B cell (primary cell): ENCODE results near the gene MAL. TPM values are rescaled to one million over a fixed set of nuclear protein-coding genes. Genes with fewer than 3 reads are reported as not detected.

ENCODE experiments used
- ATAC-seq: fragments of 200-7000 bp; cut with Tn5 transposase; one replicate; pipeline ENCODE4 v1.10.0; 2021; ENCODE audit warnings: low read depth, mild to moderate bottlenecking, moderate number of reproducible peaks, moderate library complexity
- CTCF ChIA-PET: fragments of 350-600 bp; sonication (Branson Sonifier 250); formaldehyde crosslinking; loops from one replicate; lab custom pipeline; 2021; ENCODE audit warnings: antibody characterized with exemption, inconsistent platforms; lab: Charles Lee
- POLR2A ChIA-PET: fragments of 350-600 bp; sonication (Branson Sonifier 250); formaldehyde crosslinking; loops from one replicate; lab custom pipeline; 2021; ENCODE audit warnings: antibody characterized with exemption; lab: Charles Lee
- DNase-seq: peaks from one replicate; pipeline ENCODE4 v3.0.0; 2013
- H2AFZ ChIP-seq: 2 replicates; pipeline ENCODE4 v1.6.1; 2012; ENCODE audit warnings: mild to moderate bottlenecking, low read depth, low read length; ENCODE audit not compliant: insufficient read depth, poor library complexity, severe bottlenecking
- H3K27ac ChIP-seq, 2 donors: 1 replicate in 1 of 2; 2 replicates in 1 of 2; pipeline ENCODE4 v1.5.1; 2012 to 2013; ENCODE audit warnings: low read length in 2 of 2, mild to moderate bottlenecking in 2 of 2, moderate library complexity in 1 of 2
- H3K27me3 ChIP-seq, 4 experiments: fragments of 200-600 bp in 1 of 4; sonication (generic) in 1 of 4; replicated peaks in 1 of 4; 1 replicate in 2 of 4; 2 replicates in 2 of 4; pipeline versions ENCODE4 v1.6.1 to v1.7.0; 2013 to 2016; ENCODE audit warnings: low read length in 3 of 4, mild to moderate bottlenecking in 2 of 4, mixed read lengths in 1 of 4, moderate library complexity in 1 of 4; ENCODE audit not compliant: insufficient read depth in 4 of 4, control insufficient read depth in 3 of 4; ENCODE audit errors: control extremely low read depth in 1 of 4
- H3K36me3 ChIP-seq, 2 experiments: replicated peaks in 1 of 2; 1 replicate in 1 of 2; 2 replicates in 1 of 2; pipeline versions ENCODE4 v1.6.1 to v1.7.1; 2013; ENCODE audit warnings: low read length in 1 of 2; ENCODE audit not compliant: insufficient read depth in 2 of 2, control insufficient read depth in 1 of 2; ENCODE audit errors: control extremely low read depth in 1 of 2, extremely low read depth in 1 of 2
- H3K4me1 ChIP-seq, 2 donors: fragments of 200-600 bp in 1 of 2; sonication (generic) in 1 of 2; 1 replicate in 1 of 2; 2 replicates in 1 of 2; pipeline versions ENCODE4 v1.5.1 to v1.6.1; 2013 to 2017; ENCODE audit warnings: low read length in 2 of 2; ENCODE audit not compliant: control insufficient read depth in 2 of 2, insufficient read depth in 2 of 2
- H3K4me2 ChIP-seq: replicated peaks from 2 replicates; pipeline ENCODE3; 2012; ENCODE audit warnings: mild to moderate bottlenecking, low read depth, low read length; ENCODE audit not compliant: poor library complexity, severe bottlenecking
- H3K4me3 ChIP-seq, 5 experiments: fragments of 200-600 bp in 1 of 5; sonication (generic) in 1 of 5; 1 replicate in 3 of 5; 2 replicates in 2 of 5; pipeline versions ENCODE4 v1.5.1 to v1.7.0; 2011 to 2016; ENCODE audit warnings: low read length in 4 of 5, mild to moderate bottlenecking in 4 of 5, low read depth in 2 of 5, control low read depth in 1 of 5, moderate library complexity in 1 of 5; ENCODE audit not compliant: insufficient read depth in 1 of 5; ENCODE audit errors: control extremely low read depth in 1 of 5, extremely low read depth in 1 of 5
- H3K79me2 ChIP-seq: fragments of 200-600 bp; sonication (generic); one replicate; pipeline ENCODE4 v1.6.0; 2016; ENCODE audit warnings: low read length; ENCODE audit not compliant: control insufficient read depth, insufficient read depth
- H3K9ac ChIP-seq: fragments of 200-600 bp; sonication (generic); 2 replicates; pipeline ENCODE4 v1.6.1; 2017; ENCODE audit warnings: mild to moderate bottlenecking, low read length, moderate library complexity
- H3K9me3 ChIP-seq, 3 donors: one replicate each; pipeline versions ENCODE4 v1.6.1 to v1.7.1; 2013; ENCODE audit warnings: low read length in 2 of 3; ENCODE audit not compliant: control insufficient read depth in 2 of 3, insufficient read depth in 1 of 3; ENCODE audit errors: control extremely low read depth in 1 of 3
- H4K20me1 ChIP-seq: 2 replicates; pipeline ENCODE4 v1.6.0; 2012; ENCODE audit warnings: mild to moderate bottlenecking, low read length; ENCODE audit not compliant: insufficient read depth, control insufficient read depth, poor library complexity, severe bottlenecking
- H3K27ac Mint-ChIP-seq: one replicate; pipeline ENCODE4 v1.8.0; 2021; ENCODE audit warnings: mixed read lengths
- H3K27me3 Mint-ChIP-seq: one replicate; pipeline ENCODE4 v1.8.0; 2021; ENCODE audit warnings: mixed read lengths
- H3K4me1 Mint-ChIP-seq: one replicate; pipeline ENCODE4 v1.8.0; 2021; ENCODE audit warnings: mixed read lengths
- H3K4me3 Mint-ChIP-seq: one replicate; pipeline ENCODE4 v1.8.0; 2021; ENCODE audit warnings: mixed read lengths
- H3K9me3 Mint-ChIP-seq: one replicate; pipeline ENCODE4 v1.8.0; 2022; ENCODE audit warnings: mixed read lengths; ENCODE audit not compliant: insufficient read depth
- EZH2 ChIP-seq: IDR thresholded peaks from 2 replicates; pipeline ENCODE4 v1.6.1; 2012; ENCODE audit warnings: borderline replicate concordance, low read depth, mild to moderate bottlenecking, moderate library complexity, low read length; ENCODE audit not compliant: insufficient read depth, poor library complexity, severe bottlenecking
- WGBS: methylation state at CpG from one replicate; pipeline ENCODE4 v1.1.5; 2013; ENCODE audit warnings: missing lambda C conversion rate; ENCODE audit not compliant: insufficient coverage; 5-methylcytosine and 5-hydroxymethylcytosine counted together
- intact Hi-C: fragments of 100-400 bp; cut with micrococcal nuclease; formaldehyde crosslinking; loops from one replicate; pipeline ENCODE4 v1.10.0; 2022
- polyA plus RNA-seq: library from polyadenylated mRNA; depleted of rRNA; stranded (reverse); fragments of >200 nt; gene quantifications from 2 replicates; pipeline ENCODE4 v1.2.3, GENCODE V29; 2012
- total RNA-seq, 2 donors: library from RNA; stranded (reverse); fragments of 120-200 nt in 1 of 2; gene quantifications; 1 replicate in 1 of 2; 2 replicates in 1 of 2; pipeline versions ENCODE4 v1.2.3 to v1.2.4, GENCODE V29; 2013 to 2022
- TF ChIP-seq, protein P1 (sequence below): fragments of 200-600 bp; IDR thresholded peaks from one replicate; pipeline ENCODE4 v1.8.0; 2022; ENCODE audit warnings: antibody characterized with exemption, mild to moderate bottlenecking

MAL gene
- total and polyA plus RNA-seq, 2 donors (not counting 1 experiment from before 2014, with no cell fraction given): 0.74 to 3.0 TPM

DNA sequence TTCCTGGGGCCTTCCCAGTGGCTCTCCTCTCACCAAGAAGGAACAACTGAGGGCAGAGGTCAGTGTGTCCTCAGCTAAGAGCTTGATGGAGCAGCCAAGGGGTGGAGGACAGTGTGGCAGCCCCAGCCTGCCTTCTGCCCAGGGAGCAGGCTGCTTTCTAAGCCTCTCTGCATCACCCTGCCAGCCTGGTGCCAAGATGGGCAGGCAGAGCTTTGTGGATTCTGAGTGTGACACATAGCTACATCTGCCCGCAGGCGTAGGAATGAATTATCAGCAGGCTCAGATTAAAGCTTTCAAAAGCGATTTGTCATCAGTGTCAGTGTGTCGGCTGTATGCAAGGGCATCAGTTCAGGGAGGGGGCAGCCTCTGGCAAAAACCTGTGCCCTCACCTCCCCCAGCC lies 8.7 kb downstream of the MAL start:
- no peak for TF ChIP-seq EZH2
- TF ChIP-seq, protein P1, sequence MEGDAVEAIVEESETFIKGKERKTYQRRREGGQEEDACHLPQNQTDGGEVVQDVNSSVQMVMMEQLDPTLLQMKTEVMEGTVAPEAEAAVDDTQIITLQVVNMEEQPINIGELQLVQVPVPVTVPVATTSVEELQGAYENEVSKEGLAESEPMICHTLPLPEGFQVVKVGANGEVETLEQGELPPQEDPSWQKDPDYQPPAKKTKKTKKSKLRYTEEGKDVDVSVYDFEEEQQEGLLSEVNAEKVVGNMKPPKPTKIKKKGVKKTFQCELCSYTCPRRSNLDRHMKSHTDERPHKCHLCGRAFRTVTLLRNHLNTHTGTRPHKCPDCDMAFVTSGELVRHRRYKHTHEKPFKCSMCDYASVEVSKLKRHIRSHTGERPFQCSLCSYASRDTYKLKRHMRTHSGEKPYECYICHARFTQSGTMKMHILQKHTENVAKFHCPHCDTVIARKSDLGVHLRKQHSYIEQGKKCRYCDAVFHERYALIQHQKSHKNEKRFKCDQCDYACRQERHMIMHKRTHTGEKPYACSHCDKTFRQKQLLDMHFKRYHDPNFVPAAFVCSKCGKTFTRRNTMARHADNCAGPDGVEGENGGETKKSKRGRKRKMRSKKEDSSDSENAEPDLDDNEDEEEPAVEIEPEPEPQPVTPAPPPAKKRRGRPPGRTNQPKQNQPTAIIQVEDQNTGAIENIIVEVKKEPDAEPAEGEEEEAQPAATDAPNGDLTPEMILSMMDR: no peak
- Histone ChIP-seq H3K36me3 (no peaks in the 10 kb centered on the region), H3K27ac (no peak overlapping the region), H3K4me2 (no peak overlapping the region), H3K9ac (no peak overlapping the region), H3K4me1 (no peaks in the 10 kb centered on the region), H4K20me1 (no peaks in the 10 kb centered on the region), H3K4me3 (no peak overlapping the region), H3K9me3 (no peaks in the 10 kb centered on the region), H2AFZ (no peak overlapping the region), H3K27me3 (peaks cover 0 to 9% (median 0%) of the 10 kb centered on the region in 4 experiments), H3K79me2 (no peaks in the 10 kb centered on the region)
- intact Hi-C loops: no loop called here
- Mint-ChIP-seq H3K4me1 (no peaks in the 10 kb centered on the region), H3K4me3 (no peak overlapping the region), H3K27ac (no peak overlapping the region), H3K9me3 (peaks cover 22% of the 10 kb centered on the region), H3K27me3 (peaks cover 16% of the 10 kb centered on the region)
- DNase-seq: no peak
- no peak for ATAC-seq
- ChIA-PET POLR2A (no interaction called here), CTCF (no interaction called here)
- WGBS: 100% methylated on average over 4 of the region's 4 CpGs

DNA sequence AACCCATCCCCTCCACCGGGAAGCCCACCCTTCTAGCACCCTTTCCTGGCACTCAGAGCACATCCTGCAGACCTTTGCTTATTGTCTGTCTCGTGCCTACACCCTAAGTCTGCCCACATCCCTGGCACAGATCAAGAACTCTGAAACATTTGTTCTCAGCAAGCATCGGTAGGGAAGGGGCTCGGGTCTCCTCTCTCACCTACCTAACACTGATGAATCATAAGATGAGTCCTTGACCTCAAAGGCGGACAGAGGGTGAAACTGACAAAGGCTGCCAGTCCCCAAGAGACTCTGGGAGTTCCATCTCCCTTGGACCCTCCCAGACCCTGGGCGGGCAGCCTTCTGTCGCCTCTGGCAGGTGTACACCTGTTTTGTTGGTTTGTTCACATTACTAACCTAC lies 9.3 kb downstream of the MAL start:
- WGBS: 82% methylated on average over 6 of the region's 7 CpGs
- H3K27ac ChIP-seq: no peak overlapping the region
- peaks cover 10% of the 10 kb centered on the region for H3K27me3 Mint-ChIP-seq
- intact Hi-C loops: no loop called here
- no peaks in the 10 kb centered on the region for H3K4me1 Mint-ChIP-seq
- H3K4me3 Mint-ChIP-seq: no peak overlapping the region
- H3K27me3 ChIP-seq: peaks cover 0 to 9% (median 0%) of the 10 kb centered on the region in 4 experiments
- no peak overlapping the region for H3K4me3 ChIP-seq
- H3K4me2 ChIP-seq: no peak overlapping the region
- ChIA-PET POLR2A (no interaction called here), CTCF (no interaction called here)
- no peak overlapping the region for H3K27ac Mint-ChIP-seq
- DNase-seq: no peak
- TF ChIP-seq EZH2: no peak
- TF ChIP-seq, protein P1: no peak
- no peak for ATAC-seq
- H3K9me3 Mint-ChIP-seq: peaks cover 22% of the 10 kb centered on the region
- H3K4me1 ChIP-seq: no peaks in the 10 kb centered on the region
- H2AFZ ChIP-seq: no peak overlapping the region
- H4K20me1 ChIP-seq: no peaks in the 10 kb centered on the region
- no peaks in the 10 kb centered on the region for H3K9me3 ChIP-seq
- H3K36me3 ChIP-seq: no peaks in the 10 kb centered on the region
- H3K9ac ChIP-seq: no peak overlapping the region
- no peaks in the 10 kb centered on the region for H3K79me2 ChIP-seq
